GM19463 (cell line): ENCODE data around the gene OPTC.
"Not testable (repeated sequence)": the region's sequence is repeated elsewhere in the genome, so short reads cannot be mapped to it uniquely, and the experiment has no call there.

ENCODE experiments used
- ATAC-seq: cut with Tn5 transposase; IDR thresholded peaks from one replicate; pipeline ENCODE4 v1.9.1; 2021; ENCODE audit warnings: mild to moderate bottlenecking, moderate library complexity; ENCODE audit not compliant: unreplicated experiment

OPTC gene

GRCh38 chr1:203465146-203465798 is 28.7 kb upstream of the OPTC start:
- ATAC-seq, result no peak

DNA sequence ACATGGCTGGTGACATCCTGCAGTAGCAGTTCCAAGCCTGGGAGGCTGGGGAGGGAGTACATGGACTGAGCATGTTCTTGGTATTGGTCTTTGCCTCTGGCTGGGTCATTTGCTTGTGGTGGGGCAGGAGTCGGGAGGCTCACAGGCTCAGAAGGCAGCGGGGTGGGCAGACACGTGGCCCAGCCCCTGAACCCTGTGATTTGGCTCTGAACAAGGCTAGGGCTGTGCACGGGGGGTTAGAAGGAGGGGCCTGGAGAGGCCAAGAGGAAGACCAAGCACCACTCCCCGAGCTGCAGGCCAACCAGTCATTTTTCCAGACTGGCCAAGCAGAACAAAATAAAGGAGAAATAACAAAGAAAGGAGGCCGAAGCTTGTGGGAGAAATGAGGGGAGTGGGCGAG is 28.0 kb upstream of the OPTC start:
- ATAC-seq, result no peak

- ATAC-seq, result not testable (repeated sequence)
Measured at GRCh38 chr1:203466906-203467549, 26.9 kb upstream of the OPTC start.

DNA sequence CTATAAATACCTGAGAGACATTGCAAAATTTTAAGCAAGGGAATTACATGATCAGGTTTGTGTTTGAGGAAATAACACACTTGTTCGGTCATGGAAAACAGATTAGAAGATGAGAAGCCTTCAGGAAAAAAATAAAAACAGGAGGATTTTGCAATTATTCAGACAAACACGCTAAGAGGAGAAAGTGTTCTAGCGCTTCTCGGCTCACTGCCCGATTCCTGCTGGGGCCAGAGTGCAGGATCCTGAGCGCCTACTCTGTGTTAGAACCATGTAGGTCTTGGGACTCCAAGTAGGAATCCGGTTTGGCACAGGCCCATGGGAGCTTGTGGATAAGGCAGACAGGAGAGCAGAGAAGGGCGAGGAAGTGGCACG is 26.4 kb upstream of the OPTC start:
- no peak for ATAC-seq

GRCh38 chr1:203468326-203468725 is 25.6 kb upstream of the OPTC start:
- no peak for ATAC-seq

DNA sequence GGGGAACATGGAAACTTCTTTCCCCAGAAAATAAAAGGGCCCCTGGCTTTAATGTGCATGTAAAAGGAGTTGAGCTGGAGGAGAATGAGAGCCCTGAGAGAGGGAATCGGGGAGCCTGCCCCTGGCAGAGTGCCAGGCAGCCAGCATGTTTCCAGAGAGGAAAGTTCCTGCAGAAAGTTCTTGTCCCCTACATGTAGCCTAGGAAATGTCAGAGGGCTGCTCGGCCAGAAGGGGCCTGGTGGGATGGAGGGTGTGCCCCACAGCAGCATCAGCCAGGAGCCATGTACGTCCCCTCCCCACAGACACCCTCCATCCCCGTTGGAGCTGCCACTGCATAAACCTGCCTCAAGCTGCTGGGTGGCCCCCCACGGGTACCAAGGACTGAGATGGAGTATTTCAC is 23.7 kb upstream of the OPTC start:
- ATAC-seq, result no peak

DNA sequence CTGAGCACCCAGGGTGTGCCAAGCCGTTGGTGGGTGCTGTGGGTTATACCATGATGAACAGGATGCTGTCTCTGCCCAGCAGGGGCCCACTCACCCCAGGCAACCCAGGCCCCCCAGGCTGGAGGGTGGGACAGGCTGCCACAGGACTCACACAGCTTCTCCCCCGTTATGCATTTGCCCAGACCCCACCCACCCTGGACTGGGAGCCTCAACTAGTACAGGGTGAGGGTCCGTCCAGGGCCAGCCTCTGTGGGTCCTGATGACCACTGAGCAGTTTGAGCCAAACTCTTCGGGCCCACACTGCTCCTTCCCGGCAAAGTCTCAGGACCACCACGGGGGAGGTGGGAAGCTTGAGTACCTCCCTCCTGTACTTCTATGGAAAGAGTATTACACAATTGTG is 22.1 kb upstream of the OPTC start:
- ATAC-seq, result no peak

DNA sequence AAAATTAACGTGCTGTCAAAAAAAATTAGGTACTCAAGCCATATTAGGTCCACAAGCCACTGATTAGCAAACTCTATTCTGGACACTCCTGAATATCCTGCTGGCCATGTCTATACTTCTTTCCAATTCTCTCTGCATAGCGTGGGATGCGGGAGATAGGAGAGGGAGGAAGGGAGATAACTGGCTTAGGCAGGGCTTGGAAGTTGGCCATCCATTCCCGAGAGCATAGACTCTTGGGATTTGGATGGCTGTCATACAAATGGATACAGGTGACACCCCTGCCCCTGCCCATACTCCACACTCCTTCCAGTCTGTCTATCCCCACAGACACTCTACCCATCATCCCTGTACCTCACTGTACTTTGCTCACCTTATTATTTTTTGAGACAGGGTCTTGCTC is 20.7 kb upstream of the OPTC start:
- no peak for ATAC-seq

GRCh38 chr1:203473781-203474305 is 20.1 kb upstream of the OPTC start:
- no peak for ATAC-seq

- ATAC-seq, result no peak
Measured at GRCh38 chr1:203475012-203475981, 18.7 kb upstream of the OPTC start, which contains the start of gene PRELP. Gene PRELP, plus strand, starts transcription at chr1:203475806. Its CDS starts 7,379 bp downstream, at chr1:203483185.

GRCh38 chr1:203476216-203476814 is 17.6 kb upstream of the OPTC start:
- no peak for ATAC-seq

DNA sequence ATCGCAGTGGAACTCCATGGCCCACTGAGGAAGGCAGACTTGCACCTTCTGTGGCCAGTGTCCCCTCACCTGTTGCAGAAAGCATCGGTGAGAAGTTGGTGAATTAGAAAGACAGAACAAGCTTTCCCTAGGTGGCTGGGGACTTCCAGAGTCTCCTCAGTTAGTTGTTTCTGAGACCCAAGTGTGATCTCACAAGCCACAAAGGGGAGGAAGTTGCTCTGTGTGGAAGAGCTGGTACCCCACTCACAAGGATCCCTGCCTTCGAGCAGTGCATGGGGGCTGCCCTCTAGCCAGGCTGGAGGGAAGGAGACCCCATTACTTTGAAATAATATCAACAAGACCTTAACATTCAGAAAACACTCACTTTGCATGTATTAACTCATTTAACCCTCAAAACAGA is 16.2 kb upstream of the OPTC start:
- no peak for ATAC-seq

- ATAC-seq, result no peak
Measured at GRCh38 chr1:203478231-203478630, 15.7 kb upstream of the OPTC start.

- no peak for ATAC-seq
Measured at GRCh38 chr1:203478986-203479385, 15.0 kb upstream of the OPTC start.

GRCh38 chr1:203479646-203480045 is 14.3 kb upstream of the OPTC start:
- no peak for ATAC-seq

DNA sequence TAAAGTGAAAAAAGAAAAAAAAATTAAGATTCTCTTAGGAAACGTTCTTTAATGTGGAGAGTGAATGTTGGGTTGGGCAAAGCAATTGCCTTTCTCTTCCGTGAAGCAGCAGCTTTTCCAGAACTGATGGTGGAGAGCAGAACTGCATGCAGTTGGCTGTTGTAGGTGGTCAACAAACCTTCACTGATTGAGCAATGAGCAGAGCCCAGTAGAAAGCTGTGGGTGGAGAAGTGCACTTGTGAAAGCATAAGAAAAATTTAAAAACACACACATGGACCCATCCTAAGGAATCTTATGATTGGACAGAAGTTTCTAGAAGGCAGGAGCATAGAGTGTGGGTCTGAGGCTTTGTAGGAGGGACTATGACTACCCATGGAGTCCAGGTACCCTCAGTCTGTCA is 13.9 kb upstream of the OPTC start:
- ATAC-seq, result no peak

GRCh38 chr1:203480525-203481084 is 13.3 kb upstream of the OPTC start:
- no peak for ATAC-seq

GRCh38 chr1:203481196-203481595 is 12.8 kb upstream of the OPTC start:
- ATAC-seq, result no peak

DNA sequence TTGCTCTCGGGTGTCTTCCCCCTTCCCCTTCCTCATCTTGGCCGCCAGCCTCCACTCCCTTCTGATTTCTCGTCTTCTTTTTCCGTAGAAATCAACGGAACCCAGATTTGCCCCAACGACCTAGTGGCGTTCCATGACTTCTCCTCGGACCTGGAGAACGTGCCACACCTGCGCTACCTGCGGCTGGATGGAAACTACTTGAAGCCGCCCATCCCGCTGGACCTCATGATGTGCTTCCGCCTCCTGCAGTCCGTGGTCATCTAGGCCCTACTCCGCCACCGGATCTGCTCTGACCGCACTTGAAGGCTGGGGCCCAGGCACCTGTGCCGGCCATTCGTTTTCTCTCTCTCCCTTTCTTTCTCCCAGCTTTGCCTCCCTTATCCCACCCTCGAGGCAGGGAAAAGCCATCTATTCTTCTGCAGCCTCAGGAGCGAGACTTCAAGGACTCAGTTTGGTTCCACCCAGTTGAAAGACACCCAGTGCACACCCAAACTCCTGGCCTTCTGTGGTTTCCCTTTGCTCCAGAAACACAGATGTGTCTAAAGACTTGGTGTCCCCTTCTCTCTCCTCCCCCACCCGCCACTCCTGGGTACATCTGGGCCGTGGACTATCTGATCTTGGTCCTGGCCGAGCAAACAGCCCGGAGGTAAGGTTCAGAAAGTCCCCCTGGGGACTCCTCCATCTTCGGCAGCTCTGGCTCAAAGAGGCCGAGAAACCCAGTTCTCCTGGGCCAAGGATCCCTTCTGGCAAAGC is 7.2 kb upstream of the OPTC start:
- no peak for ATAC-seq

DNA sequence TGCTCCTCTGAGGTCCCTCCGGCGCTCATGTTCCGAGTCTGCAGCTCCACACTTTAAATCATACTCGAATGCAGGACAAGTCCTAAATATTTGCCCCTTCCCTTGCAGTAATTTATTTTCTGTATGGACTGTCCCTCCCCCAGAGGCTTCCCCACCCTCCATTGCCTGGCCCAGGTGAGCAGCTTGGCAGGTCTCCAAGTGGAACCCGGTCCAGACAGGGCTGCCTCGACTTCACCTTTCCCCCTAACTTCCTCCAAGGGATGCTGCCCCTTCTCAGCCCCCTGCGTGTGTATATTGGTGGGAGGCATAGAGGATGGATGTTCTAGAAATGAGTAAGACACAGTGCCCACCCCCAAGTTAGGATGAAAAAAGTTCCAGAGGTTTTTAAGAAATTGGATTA is 5.4 kb upstream of the OPTC start:
- ATAC-seq, result no peak
